GM21576 (cell line): ENCODE measurements around the gene IFIT3.
"Not testable (repeated sequence)": the region's sequence is repeated elsewhere in the genome, so short reads cannot be mapped to it uniquely, and the experiment has no call there.

Experiments
- ATAC-seq: cut with Tn5 transposase; IDR thresholded peaks from one replicate; pipeline ENCODE4 v1.9.1; 2021; ENCODE audit warnings: mild to moderate bottlenecking, moderate library complexity; ENCODE audit not compliant: unreplicated experiment

IFIT3 gene

DNA sequence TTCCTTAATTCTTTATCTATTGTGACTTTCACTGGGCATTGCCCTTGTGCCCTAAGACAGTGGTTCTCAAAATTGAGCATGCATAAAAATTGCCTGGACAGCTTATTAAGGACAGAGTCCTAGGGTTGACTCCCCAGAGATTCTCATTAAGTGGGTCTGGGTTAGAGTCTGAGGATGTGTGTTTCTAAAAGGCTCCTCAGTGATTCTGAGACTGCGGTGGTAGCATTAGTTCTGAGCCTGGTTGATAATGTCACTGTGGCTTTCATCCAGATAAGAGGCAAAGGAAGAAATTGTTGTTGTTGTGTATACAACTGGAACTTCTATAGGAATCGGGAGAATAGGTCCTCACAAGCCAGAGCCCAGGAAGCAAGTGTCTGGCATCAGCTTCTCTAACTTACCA, 24.6 kb upstream of the IFIT3 start:
- ATAC-seq = no peak

DNA sequence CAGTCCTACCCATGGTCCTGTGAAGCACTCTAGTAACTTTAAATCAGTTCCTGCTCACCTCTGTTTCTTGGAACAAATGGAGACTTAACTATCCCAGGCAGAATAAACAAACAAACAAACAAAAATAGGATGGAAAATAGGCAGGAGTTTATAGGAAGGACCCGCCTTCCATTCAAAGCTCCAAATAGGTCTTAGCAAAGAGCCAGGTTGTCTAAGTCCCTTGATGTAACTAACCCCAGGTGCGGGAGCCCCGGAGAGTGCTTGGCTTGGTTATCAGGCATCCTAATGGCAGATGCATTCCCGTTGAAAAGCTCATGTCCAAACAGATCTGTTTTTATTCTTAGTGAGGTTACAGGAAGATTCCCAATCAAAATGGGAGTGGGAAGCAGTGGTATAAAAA, 23.8 kb upstream of the IFIT3 start:
- no peak for ATAC-seq

GRCh38 chr10:89304446-89304845, 23.4 kb upstream of the IFIT3 start:
- no peak for ATAC-seq

DNA sequence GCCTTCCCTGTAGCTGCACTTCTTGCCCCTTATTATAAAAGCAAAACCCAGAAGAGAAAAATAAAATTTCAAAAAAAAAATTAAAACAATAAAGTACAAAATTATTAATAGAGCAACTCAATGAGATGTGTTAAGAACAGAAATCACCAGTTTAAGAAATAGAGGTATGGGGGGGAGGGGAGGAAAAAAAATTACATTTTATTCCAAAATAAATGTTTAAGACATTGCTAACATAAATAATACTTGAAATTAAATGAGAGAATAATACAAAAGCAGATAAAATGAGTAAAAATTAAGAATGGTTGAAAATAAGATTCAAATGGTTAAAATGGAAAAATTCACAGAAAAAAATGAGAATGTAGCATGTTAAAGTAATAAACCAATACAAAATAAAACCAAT, 22.9 kb upstream of the IFIT3 start:
- no peak for ATAC-seq

DNA sequence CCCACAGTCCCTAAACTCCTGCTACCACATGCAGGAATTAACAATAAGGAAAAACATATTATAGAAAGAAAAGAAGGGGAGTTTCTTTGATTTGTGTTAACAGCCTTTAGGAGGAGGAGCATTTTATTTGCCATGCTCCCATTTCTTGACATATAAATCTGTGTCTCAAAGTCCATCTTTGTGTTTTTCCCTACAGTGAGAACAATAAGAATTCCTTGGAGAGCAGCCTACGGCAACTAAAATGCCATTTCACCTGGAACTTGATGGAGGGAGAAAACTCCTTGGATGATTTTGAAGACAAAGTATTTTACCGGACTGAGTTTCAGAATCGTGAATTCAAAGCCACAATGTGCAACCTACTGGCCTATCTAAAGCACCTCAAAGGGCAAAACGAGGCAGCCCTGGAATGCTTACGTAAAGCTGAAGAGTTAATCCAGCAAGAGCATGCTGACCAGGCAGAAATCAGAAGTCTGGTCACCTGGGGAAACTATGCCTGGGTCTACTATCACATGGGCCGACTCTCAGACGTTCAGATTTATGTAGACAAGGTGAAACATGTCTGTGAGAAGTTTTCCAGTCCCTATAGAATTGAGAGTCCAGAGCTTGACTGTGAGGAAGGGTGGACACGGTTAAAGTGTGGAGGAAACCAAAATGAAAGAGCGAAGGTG, 21.9 kb upstream of the IFIT3 start:
- ATAC-seq = no peak

GRCh38 chr10:89306434-89307268, 21.1 kb upstream of the IFIT3 start:
- no peak for ATAC-seq

- ATAC-seq = no peak
These were observed 20.6 kb upstream of the IFIT3 start for GRCh38 chr10:89307269-89307577.

DNA sequence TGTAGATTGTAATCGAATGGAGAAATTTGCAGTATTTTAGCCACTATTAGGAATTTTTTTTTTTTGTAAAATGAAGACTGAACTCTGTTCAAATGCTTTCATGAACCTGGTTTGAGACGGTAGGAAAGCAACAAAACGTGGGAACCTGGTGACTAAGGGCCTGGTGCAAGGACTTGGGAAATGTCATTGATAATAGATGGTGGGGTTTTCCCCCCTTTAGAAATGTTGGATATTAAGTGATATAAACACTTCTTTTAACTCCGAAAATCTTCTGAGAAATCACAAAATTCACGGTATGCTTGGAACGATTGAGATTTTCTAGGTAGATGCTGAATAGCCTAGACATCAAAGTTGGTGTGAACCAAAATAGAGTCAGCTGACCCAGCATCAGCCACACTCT, 19.5 kb upstream of the IFIT3 start:
- ATAC-seq = no peak

GRCh38 chr10:89308736-89309135, 19.1 kb upstream of the IFIT3 start:
- no peak for ATAC-seq

DNA sequence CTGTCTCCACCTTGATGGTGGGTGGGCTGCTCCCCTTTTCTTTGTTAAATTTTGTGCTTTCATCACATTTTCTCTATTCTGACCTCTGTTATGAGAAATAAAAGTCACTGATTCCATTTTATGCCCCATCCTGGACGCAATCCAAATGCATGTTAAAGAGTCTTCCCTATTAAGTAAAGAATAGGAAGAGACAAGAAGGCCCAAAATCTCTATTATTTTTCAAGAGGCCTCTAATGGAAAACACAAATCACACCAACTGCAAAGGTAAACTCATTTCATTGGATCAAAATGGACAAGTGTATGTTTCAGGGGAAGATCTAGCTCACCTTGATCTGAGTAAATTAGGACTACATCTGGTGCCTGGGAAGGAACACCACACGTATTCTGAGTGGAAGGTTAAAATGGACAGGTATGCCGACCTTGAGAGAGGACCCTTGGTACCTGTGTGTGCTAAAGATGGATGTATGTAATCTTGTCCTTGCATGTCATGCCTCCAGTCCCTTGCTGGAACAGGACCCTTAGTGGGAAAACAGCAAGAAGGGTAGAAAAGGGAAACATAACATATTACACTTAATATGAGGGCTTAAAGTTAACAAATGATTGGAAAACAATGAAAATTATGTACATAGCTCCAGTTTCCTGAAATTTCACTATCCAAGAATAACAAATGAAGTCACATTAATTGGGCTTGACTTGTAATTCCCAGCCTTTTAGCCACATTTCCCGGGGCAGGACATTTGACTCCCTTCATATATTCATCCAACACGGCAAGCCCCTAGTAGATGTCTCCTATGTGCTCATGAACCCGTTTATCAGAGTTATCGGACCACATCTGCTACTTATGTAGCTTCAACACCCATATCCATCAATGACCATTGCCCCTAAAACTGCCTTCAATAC, 18.4 kb upstream of the IFIT3 start:
- no peak for ATAC-seq

GRCh38 chr10:89310056-89310893, 17.5 kb upstream of the IFIT3 start:
- no peak for ATAC-seq

DNA sequence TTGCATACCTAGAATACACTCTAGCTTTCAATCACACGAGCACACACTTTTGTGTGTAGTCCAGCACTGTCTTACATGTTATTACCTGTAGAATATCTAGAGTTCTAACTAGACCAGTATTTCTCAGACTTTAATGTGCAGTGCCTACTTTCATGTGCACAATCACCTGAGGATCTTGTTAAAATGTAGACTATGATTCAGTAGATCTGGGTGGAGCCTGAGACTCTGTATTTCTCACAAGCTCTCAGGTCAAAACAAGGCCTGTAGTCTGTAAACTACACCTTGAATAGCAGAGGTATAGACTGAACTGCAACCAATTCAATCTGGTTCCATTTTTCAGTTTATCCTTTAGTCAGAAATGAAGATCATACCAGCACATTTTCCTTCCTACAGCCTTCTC, 14.8 kb upstream of the IFIT3 start:
- no peak for ATAC-seq

DNA sequence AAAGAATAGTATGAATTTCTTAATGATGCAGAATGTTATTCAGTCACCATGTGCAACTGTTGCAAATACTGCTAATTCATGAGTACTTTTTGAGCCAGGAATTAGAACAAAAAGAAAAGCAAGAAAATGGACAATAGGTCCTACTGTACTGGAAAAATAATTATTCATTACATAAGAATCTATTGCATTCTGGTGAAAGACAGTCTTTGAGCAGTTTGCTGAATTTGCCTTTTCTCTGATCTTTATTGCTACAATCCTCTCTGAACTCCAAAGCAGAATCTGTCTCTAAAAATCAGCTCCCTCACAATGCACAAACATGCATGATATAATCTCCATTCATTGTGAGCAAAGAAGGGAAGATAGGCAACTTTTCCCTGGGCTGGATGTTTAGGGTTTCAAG, 13.1 kb upstream of the IFIT3 start:
- no peak for ATAC-seq

GRCh38 chr10:89318047-89318446, 9.8 kb upstream of the IFIT3 start:
- not testable (repeated sequence) for ATAC-seq

- not testable (repeated sequence) for ATAC-seq
These were observed 2.7 kb upstream of the IFIT3 start for GRCh38 chr10:89325081-89325480.

GRCh38 chr10:89325856-89326255, 1.9 kb upstream of the IFIT3 start:
- not testable (repeated sequence) for ATAC-seq

DNA sequence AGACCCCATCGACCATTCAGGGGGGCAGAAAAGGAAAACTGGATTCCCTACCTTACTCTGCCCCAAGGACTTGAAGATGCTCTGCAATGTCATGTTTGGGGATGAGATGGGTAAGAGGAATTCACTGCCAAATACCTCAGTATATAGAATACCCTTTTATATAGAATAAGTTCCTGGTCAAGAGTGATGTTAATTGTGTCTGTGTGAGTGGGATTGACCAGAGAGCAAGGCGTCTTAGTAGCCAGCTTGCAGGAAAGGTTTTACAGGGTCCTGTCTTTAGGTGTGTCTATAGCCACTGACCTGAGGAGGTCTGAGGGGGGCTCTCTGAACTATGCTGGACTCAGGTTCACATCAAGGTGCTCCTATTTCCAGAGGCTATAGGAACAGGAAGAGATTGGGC, 1.4 kb downstream of the IFIT3 start:
- no peak for ATAC-seq

GRCh38 chr10:89330014-89330413, 2.2 kb downstream of the IFIT3 start:
- ATAC-seq = not testable (repeated sequence)

GRCh38 chr10:89330537-89331212, 2.9 kb downstream of the IFIT3 start:
- no peak for ATAC-seq

DNA sequence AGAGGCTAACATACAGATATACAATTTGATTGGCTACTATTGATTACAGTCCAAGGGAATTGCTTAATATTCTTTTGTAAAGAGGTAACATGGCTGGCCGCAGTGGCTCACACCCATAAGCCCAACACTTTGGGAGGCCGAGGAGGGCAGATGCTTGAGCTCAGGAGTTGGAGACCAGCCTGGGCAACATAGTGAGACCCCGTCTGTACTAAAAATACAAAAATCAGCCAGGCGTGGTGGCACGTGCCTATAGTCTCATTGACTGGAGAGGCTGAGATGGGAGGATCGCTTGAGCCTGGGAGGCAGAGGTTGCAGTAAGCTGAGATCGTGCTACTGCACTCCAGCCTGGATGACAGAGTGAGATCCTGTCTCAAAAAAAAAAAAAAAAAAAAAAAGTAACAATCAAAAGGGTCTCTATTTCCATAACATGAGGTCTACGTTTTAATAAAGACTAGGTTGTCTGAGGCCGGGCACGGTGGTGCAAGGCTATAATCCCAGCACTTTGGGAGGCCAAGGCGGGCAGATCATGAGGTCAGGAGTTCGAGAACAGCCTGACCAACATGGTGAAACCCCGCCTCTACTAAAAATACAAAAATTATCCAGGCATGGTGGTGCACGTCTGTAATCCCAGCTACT, 3.8 kb downstream of the IFIT3 start:
- ATAC-seq = not testable (repeated sequence)
